Amniotic stem cell (primary cell): ENCODE data around the gene TMEM106C.

ENCODE experiments used
- DNase-seq: peaks from one replicate; lab custom pipeline; 2025; lab: John Stamatoyannopoulos, UW

Gene TMEM106C

GRCh38 chr12:47979686-47980085, 16.3 kb downstream of the TMEM106C start:
- DNase-seq = no peak

GRCh38 chr12:47980197-47980596, 16.8 kb downstream of the TMEM106C start:
- no peak for DNase-seq

DNA sequence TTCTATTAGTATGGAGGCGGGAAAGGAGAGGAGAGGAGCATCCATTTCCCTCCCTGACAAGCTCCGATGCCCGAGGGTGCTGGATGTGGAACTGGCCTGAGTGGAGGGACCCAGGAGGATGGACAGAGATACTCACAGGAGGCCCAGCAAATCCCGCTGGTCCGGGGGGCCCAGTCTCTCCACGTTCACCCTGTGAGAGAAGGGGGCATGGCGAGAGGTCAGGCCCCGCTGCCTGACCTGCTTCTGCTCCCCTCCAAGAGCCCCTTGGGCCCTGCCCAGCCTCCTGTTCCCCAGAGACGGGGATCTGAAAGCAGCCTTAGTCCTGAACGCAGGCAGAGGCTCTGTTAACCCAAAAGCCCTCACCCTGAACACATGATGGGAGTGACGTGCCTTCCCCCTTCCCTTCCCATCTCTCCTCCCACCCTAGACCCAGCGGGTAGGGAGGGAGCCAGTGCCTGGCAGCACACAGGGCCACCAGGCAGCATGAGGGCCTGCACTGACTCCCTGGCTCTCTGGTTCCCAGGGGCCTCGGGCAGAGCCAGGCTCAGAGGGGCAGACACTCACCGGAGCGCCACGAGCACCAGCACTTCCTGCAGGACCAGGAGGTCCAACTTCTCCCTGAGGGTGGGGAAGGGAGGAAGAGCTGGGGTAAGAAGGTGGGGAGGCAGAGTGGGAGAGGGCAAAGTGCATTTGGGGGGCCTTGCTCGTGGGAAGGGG, 17.5 kb downstream of the TMEM106C start:
- DNase-seq = no peak

GRCh38 chr12:47981496-47982260, 18.3 kb downstream of the TMEM106C start:
- DNase-seq = no peak

GRCh38 chr12:47982311-47982710, 18.9 kb downstream of the TMEM106C start:
- no peak for DNase-seq

DNA sequence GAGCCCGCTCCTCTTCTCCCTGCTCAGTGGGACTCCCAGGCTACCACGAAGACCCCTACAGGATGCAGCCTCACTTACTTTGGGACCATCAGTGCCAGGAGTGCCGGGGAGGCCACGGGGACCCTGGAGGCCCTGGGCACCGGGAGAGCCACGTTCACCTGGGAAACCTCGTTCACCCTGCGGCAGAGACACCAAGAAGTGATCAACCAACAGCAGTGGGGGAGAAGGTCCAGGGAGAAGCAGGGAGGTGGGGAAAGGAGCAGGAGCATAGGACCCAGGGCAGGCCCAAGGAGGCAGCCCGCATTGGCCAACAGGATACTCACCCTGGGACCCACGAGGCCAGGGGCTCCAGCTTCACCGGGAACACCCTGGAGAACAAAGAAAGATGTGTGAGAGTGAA, 19.4 kb downstream of the TMEM106C start:
- no peak for DNase-seq

DNA sequence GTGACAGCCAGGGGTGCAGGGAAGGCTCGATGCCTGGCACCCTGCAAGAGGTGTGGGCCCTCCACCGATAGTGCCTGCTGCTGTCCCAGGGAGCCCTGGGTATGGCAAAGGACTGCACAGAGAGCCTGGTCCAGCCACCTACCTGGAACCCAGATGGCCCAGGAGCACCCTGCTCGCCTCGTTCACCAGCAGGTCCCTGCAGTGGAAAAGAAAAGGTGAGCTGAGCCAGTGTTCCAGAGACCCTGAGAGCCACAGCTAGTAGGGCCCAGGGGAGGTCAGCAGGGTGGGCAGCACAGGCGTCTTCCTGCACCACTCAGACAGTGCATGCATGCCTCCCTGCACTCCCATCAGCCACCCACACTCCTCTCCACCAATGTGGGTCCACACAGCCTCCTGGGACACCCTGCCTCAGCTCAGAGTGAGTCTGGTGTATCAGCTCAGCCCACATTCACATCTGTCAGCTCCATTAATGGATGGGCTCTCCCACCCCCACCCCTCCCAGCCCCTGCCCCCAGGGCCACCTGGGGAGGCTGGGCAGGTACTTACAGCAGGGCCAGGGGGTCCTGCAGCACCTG, 20.2 kb downstream of the TMEM106C start:
- no peak for DNase-seq

DNA sequence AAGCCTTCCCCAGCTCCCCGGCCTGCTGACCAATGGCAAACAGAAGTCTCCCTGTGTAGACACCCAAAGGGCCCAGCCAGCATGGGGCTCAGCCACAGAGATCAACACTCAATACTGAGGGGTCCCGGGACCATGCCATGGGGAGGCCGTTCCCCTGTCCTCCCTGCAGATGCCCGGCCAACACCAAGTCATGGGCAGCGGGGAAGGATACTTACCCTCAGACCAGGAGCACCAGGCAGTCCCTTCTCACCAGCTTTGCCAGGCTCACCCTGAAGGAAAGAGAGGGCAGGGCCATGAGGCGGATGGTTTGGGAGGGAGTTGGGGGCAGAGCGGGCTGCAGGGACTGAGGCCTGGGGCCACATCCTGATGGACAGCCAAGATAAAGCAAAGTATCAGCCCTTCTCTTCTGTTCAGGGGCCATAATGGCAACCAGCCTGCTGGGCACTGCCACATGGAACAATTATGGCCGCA, 21.0 kb downstream of the TMEM106C start:
- DNase-seq = no peak

GRCh38 chr12:47985596-47986290, 22.3 kb downstream of the TMEM106C start:
- DNase-seq = no peak

GRCh38 chr12:47986291-47986660, 22.9 kb downstream of the TMEM106C start:
- no peak for DNase-seq

- DNase-seq = no peak
These were observed 23.4 kb downstream of the TMEM106C start for GRCh38 chr12:47986832-47987231.

GRCh38 chr12:47987411-47988072, 24.1 kb downstream of the TMEM106C start:
- no peak for DNase-seq

DNA sequence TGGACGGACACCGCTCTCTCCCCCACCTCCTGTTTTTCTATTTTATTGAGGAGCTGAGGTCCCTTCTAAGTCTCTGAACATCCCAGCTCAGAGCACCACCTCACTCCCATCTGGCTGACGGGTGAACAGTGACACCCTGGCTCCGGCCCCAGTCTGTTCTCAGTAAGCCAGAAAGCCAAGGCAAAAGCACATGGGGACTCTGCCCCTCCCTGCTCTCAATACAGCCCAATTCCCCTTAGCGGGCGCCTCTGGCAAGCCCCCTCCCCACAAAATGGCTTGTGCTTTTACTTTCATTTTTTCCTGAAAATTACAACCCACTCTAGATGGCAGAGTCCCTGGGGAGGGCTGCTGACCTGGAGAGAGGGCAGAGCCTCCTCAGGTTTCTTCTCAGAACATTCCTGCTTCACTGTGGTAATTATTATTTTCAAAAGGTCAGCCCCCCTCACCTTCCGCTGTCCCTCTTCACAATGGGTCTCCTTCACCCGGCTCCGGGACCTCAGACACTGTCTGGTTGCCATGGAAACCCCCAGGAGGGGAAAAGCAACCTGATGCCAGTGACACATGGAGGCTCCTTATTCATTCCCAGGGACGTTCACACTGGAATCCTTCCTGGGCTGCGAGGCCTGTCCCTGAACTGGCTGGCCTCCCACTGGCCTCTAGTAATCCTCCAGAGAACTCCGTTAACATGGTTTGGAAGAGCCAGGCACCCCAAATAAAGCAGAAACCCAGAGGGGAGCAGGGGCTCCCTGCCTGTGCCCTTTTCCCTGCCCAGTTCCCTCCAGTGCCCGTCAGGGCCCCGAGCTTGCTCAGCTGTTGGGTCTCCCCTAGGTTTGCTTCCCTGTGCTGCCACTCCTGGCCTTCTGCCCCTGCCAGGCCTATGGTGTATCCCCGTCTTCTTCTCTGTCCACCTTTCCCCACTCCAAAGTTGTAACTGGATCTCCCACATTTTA, 25.0 kb downstream of the TMEM106C start:
- DNase-seq = no peak

- no peak for DNase-seq
These were observed 25.6 kb downstream of the TMEM106C start for GRCh38 chr12:47989023-47989417.

DNA sequence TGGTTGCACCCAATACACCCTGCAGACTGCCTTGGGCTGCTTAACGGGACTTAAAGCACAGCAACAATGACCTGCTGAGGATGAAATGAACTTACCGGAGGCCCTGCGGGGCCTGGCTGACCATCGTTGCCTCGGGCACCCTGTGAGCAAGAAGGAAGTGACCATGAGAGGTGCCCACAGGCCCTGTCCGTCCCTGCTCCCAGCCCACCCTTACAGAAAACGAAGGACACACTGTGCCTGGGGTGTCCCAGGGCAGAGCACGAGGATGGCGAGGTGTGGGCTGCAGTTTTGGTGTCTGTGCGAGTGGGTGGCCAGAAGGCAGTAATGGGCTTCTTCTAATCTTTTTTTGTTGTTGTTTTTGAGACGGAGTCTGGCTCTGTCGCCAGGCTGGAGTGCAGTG, 26.3 kb downstream of the TMEM106C start:
- no peak for DNase-seq

GRCh38 chr12:47990351-47991105, 27.1 kb downstream of the TMEM106C start:
- DNase-seq = no peak

DNA sequence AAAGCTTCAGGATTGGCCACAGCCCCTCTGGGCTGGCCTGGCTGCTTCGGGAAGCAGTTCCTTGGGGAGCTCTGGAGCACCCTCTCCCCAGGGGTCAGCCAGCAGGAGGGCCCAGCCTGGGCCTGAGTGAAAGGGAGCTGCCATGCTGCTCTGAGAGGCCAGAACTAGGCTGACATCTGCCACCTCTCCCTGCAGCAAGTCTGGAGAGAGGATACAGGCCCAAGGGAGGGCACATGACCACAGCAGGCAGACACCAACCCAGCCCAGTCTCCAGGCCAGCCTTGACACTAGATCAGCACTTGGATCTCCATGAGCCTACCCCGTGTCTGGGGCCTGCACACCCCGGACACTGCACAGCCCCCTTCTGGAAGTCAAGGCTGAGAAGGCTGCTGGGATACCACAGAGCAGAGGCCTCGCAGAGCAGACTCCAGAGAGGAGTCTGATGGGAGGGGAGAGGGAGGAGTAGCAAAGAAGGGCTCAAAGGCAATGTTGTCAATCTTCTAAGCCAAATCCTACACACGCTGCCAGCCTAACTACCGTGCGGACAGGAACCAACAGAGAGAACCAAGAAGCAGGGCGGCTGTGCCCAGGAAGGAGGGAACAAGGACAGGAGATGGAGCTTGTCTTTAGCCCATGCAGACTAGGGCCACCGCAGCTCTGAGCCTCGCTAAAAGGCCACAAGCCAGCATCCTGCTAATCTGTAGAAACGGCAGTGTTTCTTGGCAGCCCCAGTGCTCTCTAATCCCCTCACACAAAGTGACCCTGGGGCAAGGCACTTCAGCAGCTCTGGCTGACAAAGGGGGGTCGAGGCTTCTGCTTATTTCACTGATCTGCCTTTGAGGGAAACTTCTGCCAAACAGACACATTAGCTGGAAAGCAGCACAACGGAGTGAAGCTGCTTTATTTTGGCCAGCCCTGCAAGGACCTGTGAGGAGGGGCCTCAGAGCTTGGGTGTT, 28.0 kb downstream of the TMEM106C start:
- no peak for DNase-seq

GRCh38 chr12:47992776-47993175, 29.4 kb downstream of the TMEM106C start:
- DNase-seq = no peak

DNA sequence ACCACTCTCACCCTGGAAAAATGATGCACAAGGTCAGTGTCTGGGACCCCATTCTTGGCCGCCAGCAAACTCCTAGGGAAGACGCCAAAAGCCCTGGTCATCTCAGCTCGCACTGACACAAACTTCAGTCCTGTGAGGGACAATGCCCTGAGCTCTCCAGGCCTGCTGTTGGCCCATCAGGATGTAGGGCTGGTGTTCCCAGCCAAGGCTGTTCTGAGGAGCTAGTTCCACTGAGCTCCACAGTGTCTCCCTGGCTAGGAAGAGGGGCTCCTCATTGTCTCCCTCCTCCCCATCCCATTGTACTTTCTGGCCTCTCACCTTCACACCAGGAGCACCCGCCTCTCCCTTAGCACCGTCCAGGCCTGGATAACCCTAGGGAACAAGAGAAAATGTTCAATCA, 30.1 kb downstream of the TMEM106C start:
- no peak for DNase-seq
